NT2/D1 (cell line): ENCODE measurements around the gene TXNDC5.

Source experiments
- SUZ12 ChIP-seq: IDR thresholded peaks from 2 replicates; pipeline ENCODE4 v1.6.1; 2011; ENCODE audit not compliant: insufficient read length, insufficient read depth; ENCODE audit errors: extremely low read depth
- YY1 ChIP-seq: IDR thresholded peaks from 2 replicates; pipeline ENCODE4 v1.6.1; 2011; ENCODE audit not compliant: insufficient read length, insufficient read depth

DNA sequence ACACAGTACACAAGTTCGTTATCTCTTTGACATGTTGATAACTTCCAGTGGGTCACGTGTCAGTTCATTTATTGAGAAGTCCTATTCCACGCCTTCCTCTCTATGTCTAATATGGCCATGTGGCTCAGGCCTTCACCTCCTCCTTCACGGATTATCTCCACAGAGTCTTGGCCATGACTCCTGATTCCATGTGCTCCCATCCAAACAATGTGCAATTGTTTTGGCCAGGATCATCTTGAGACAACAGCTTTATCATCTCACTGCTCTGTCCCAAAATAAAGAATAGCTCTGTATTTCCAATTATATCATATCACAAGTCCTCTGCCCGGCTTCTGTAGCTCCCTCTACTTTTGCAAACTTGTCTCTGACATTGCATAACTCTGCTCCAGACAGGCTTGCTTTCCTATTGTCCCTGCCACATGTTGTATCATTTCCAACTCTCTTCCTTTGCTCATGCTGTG, 11.1 kb upstream of the TXNDC5 start:
- TF ChIP-seq YY1 (no peak), SUZ12 (no peak)
